Neutrophil (primary cell): Measurements from ENCODE around the gene KCTD21.
A peak's percentile ranks its signal among the peaks of the same experiment; 100 is the strongest.

ENCODE experiments used
- H3K27ac ChIP-seq: fragments of 200-600 bp; sonication (generic); 2 replicates; pipeline ENCODE4 v1.5.1; 2016; ENCODE audit warnings: mild to moderate bottlenecking, moderate library complexity
- H3K27me3 ChIP-seq: fragments of 200-600 bp; sonication (generic); 2 replicates; pipeline ENCODE4 v1.6.0; 2016; ENCODE audit warnings: mild to moderate bottlenecking
- H3K36me3 ChIP-seq: fragments of 200-600 bp; sonication (generic); 2 replicates; pipeline ENCODE4 v1.5.1; 2017
- H3K4me1 ChIP-seq, 2 experiments: fragments of 200-600 bp in 1 of 2; sonication (generic) in 1 of 2; 1 replicate in 1 of 2; 2 replicates in 1 of 2; pipeline versions ENCODE4 v1.5.1 to v1.6.1; 2013 to 2016; ENCODE audit warnings: low read depth in 1 of 2, low read length in 1 of 2, mild to moderate bottlenecking in 1 of 2, moderate library complexity in 1 of 2; ENCODE audit not compliant: control insufficient read depth in 1 of 2, insufficient read depth in 1 of 2
- H3K4me3 ChIP-seq, 2 experiments: fragments of 200-600 bp in 1 of 2; sonication (generic) in 1 of 2; 1 replicate in 1 of 2; 2 replicates in 1 of 2; pipeline ENCODE4 v1.5.1; 2013 to 2016; ENCODE audit warnings: low read depth in 1 of 2, low read length in 1 of 2, mild to moderate bottlenecking in 1 of 2, moderate library complexity in 1 of 2
- H3K9me3 ChIP-seq: fragments of 200-600 bp; sonication (generic); 2 replicates; pipeline ENCODE4 v1.5.1; 2016
- TF ChIP-seq, protein P1 (sequence below): fragments of 200-600 bp; sonication (generic); IDR thresholded peaks from 2 replicates; pipeline ENCODE4 v1.5.1; 2016; ENCODE audit warnings: antibody characterized with exemption

The KCTD21 gene

GRCh38 chr11:78140392-78141077, 47.9 kb downstream of the KCTD21 start:
- TF ChIP-seq, protein P1, sequence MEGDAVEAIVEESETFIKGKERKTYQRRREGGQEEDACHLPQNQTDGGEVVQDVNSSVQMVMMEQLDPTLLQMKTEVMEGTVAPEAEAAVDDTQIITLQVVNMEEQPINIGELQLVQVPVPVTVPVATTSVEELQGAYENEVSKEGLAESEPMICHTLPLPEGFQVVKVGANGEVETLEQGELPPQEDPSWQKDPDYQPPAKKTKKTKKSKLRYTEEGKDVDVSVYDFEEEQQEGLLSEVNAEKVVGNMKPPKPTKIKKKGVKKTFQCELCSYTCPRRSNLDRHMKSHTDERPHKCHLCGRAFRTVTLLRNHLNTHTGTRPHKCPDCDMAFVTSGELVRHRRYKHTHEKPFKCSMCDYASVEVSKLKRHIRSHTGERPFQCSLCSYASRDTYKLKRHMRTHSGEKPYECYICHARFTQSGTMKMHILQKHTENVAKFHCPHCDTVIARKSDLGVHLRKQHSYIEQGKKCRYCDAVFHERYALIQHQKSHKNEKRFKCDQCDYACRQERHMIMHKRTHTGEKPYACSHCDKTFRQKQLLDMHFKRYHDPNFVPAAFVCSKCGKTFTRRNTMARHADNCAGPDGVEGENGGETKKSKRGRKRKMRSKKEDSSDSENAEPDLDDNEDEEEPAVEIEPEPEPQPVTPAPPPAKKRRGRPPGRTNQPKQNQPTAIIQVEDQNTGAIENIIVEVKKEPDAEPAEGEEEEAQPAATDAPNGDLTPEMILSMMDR, result no peak
- H3K9me3 ChIP-seq, result no peaks in the 10 kb centered on the region
- H3K36me3 ChIP-seq, result no peaks in the 10 kb centered on the region
- no peak overlapping the region for H3K27ac ChIP-seq
- no peak overlapping the region for H3K4me3 ChIP-seq
- H3K27me3 ChIP-seq, result no peaks in the 10 kb centered on the region
- peaks cover 12 to 14% of the 10 kb centered on the region in 2 experiments for H3K4me1 ChIP-seq

DNA sequence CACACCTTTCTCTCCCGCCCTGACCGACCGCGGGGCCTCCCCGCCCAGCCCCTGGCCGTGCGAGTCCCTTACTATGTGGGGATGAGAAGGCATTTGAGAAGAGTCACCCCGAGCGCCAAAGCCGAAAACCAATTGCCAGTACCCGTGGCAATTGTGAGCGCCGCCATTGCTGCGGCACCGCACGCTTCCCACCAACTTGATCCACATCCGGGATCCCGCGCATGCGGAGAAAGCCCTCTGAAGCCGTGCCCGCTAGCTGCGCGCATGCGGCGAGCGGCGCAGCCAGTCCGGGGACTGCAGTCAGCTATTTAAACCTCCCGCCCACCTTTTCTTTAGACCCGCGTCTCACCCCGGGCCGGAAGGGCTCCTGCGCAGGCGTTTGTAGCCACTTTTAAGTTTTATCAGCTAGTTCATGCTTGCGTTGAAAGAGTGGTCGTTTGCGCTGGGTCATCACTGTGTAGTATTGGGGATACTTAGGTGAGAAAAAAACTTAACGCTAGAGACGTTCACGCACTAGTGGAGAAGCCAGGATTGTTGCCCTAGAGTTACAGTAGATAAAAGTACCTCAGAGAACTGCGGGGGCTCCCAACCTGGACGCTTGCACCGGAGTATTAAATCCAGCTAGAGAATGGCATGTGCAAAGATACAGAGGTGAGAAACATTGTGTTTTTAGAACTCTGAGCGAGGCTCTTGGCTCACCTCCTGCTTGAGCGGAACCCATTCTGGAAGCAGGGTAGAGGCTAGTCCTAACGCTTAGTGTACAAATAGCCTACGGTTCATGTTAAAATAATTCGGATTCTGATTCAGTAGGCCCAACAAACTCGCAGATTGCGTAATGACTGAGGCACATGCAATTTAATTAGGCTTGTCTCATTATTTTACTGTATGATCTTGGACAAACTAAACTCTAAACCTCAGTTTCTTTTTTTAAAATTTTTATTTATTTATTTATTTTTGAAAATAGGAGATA, 48.7 kb downstream of the KCTD21 start, which contains the start of gene ALG8:
Gene ALG8 (minus strand): TSS at position 205 of the 970 bp plus-strand sequence. CDS start 38 bp downstream, at position 167.
- peaks cover 12 to 14% of the 10 kb centered on the region in 2 experiments for H3K4me1 ChIP-seq
- H3K4me3 ChIP-seq, result peak within 1 kb of the TSS; percentile 62 to 76
- H3K27me3 ChIP-seq, result no peaks in the 10 kb centered on the region
- peak within 1 kb of the TSS; percentile 52 for H3K27ac ChIP-seq
- TF ChIP-seq, protein P1, result peak; percentile 9
- no peaks in the 10 kb centered on the region for H3K9me3 ChIP-seq
- H3K36me3 ChIP-seq, result no peaks in the 10 kb centered on the region

DNA sequence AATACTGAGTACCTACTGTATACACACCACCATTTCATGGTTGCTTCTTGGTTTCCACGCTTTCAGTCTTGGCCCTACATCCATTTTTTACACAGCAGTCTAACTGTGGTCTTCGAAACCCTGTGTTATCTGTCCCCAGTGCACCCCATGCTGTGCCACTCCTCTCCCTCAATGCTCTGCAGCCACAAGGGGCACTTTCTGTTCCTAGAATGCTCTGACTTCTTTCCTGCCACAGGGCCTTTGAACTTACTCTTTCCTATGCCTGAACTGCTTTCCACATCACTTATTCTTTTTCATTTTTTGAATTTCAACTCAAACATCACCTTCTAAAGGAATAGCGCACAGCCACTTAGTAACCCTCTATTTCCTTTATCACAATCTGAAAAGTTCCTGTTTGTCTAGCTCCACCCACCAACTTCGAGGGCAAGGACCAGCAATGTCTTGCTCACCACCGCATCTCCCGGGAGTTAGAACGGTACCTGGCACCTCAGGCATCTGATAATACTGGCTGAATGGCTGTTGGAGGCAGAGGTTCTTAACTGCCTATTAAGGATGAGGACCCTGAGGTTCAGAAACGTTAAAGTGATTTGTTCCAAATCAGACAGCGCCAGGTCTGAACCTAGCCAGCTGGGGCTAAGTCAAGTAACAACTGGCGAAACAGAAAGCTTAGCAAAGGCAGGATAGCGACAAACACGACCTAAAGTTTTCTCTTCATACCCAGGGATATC, 49.6 kb downstream of the KCTD21 start:
- Histone ChIP-seq H3K4me1 (peaks cover 12 to 14% of the 10 kb centered on the region in 2 experiments), H3K9me3 (no peaks in the 10 kb centered on the region), H3K27me3 (no peaks in the 10 kb centered on the region), H3K4me3 (peak overlapping the region; percentile 62 to 76), H3K27ac (peak overlapping the region; percentile 52), H3K36me3 (no peaks in the 10 kb centered on the region)
- TF ChIP-seq, protein P1, result no peak

GRCh38 chr11:78138291-78138690, 50.1 kb downstream of the KCTD21 start:
- Histone ChIP-seq H3K36me3 (no peaks in the 10 kb centered on the region), H3K9me3 (no peaks in the 10 kb centered on the region), H3K27me3 (no peaks in the 10 kb centered on the region), H3K4me3 (peak overlapping the region in 1 of 2 experiments; percentile 62), H3K27ac (no peak overlapping the region), H3K4me1 (peaks cover 12 to 14% of the 10 kb centered on the region in 2 experiments)
- TF ChIP-seq, protein P1, result no peak

- Histone ChIP-seq H3K4me1 (no peaks in the 10 kb centered on the region), H3K4me3 (no peak overlapping the region), H3K27me3 (no peaks in the 10 kb centered on the region), H3K9me3 (no peaks in the 10 kb centered on the region), H3K27ac (no peak overlapping the region), H3K36me3 (no peaks in the 10 kb centered on the region)
- TF ChIP-seq, protein P1, result no peak
Observed at GRCh38 chr11:78132475-78132874, 56.0 kb downstream of the KCTD21 start.
